HFFc6 (cell line): ENCODE results near the gene AKAP13. TPM values are rescaled to one million over a fixed set of nuclear protein-coding genes. Genes with fewer than 3 reads are reported as not detected.

Source experiments
- DNase-seq: peaks from one replicate; pipeline ENCODE4 v3.0.0-alpha.2; 2018
- H3K27ac Mint-ChIP-seq: 2 replicates; pipeline ENCODE4 v1.8.0; 2020; ENCODE audit warnings: mild to moderate bottlenecking, mixed read lengths
- H3K27me3 Mint-ChIP-seq: 2 replicates; pipeline ENCODE4 v1.8.0; 2021; ENCODE audit warnings: mild to moderate bottlenecking, moderate library complexity, mixed read lengths; ENCODE audit not compliant: insufficient read depth
- H3K36me3 Mint-ChIP-seq: 2 replicates; pipeline ENCODE4 v1.8.0; 2021; ENCODE audit warnings: low read depth, mixed read lengths
- H3K4me1 Mint-ChIP-seq: 2 replicates; pipeline ENCODE4 v1.8.0; 2020; ENCODE audit warnings: low read depth, mixed read lengths
- H3K4me3 Mint-ChIP-seq: 2 replicates; pipeline ENCODE4 v1.8.0; 2020; ENCODE audit warnings: mild to moderate bottlenecking, moderate library complexity, mixed read lengths
- H3K9me3 Mint-ChIP-seq: 2 replicates; pipeline ENCODE4 v1.8.0; 2020; ENCODE audit warnings: mild to moderate bottlenecking, mixed read lengths
- CTCF ChIP-seq: fragments of 200-600 bp; sonication (generic); IDR thresholded peaks from 2 replicates; pipeline ENCODE4 v1.5.0; 2021; ENCODE audit warnings: antibody characterized with exemption, mild to moderate bottlenecking
- total RNA-seq, 6 experiments: library from RNA; stranded (reverse); fragmentation: NEBNext Ultra II Directional; extraction: Animal tissue kit (Norgen Biotek cat#: 25700); gene quantifications; 2 replicates in 1 of 6; 3 replicates in 5 of 6; pipeline ENCODE4 v1.2.3, GENCODE V29; 2021

AKAP13 gene
- total RNA-seq, 6 experiments from 2014 or later, result 29.0 to 51.3 (median 35.6) TPM

DNA sequence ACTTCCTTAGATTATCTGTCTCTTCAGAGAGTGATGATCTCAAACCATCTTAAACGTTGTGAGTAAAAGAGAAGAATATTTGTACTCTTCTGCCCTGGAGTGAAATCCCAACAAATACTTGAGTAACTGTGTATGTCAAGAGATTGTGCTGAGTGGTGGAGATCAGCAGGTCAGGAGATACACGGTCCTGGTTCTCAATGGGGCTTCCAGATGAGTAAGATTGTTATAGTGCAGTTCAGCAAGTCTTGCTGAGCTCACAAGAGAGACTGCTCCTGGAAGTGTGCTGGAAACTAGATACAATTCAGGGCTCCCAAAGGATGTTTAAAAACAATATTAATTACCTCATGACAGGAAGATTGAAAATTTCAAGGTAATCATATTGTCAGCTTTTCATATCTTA is 184.3 kb downstream of the AKAP13 start:
- Mint-ChIP-seq H3K9me3 (no peaks in the 10 kb centered on the region), H3K27me3 (no peaks in the 10 kb centered on the region), H3K36me3 (peaks cover 5% of the 10 kb centered on the region; the same call in 1 of the 2 replicates), H3K27ac (no peak overlapping the region), H3K4me1 (peaks cover 23% of the 10 kb centered on the region), H3K4me3 (no peak overlapping the region)
- no peak for TF ChIP-seq CTCF
- DNase-seq, result no peak

DNA sequence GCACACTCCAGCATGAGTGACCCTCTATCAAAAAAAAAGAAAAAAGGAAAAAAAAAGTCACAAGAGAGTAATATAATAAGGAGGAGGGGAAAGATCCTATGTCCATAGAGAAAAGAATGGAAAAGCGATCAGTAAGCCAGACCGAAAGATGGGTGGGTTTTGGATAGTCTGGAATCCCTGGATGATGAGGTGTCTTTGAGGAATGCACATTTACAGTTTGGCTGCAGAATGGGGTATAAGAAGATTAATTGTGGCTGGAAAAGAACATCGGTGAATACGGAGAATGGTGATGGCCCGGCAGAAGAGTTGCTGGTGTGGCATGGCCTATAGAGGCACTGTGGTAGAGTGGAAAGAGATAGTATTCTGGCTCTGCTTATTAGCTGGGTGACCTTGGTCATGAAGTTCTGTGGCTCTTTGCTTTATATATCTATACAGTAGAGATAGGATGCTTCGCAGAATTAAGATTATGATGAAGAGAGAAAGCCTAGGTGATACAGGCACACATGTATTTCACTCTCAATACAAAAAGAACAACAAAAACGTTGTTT is 187.9 kb downstream of the AKAP13 start:
- no peak overlapping the region for H3K27ac Mint-ChIP-seq
- no peaks in the 10 kb centered on the region for H3K9me3 Mint-ChIP-seq
- H3K27me3 Mint-ChIP-seq, result no peaks in the 10 kb centered on the region; the same call in 1 of the 2 replicates
- no peak overlapping the region; the same call in 1 of the 2 replicates for H3K4me3 Mint-ChIP-seq
- peaks cover 5% of the 10 kb centered on the region; the same call in 1 of the 2 replicates for H3K36me3 Mint-ChIP-seq
- no peak for TF ChIP-seq CTCF
- H3K4me1 Mint-ChIP-seq, result peaks cover 19% of the 10 kb centered on the region
- DNase-seq, result no peak

DNA sequence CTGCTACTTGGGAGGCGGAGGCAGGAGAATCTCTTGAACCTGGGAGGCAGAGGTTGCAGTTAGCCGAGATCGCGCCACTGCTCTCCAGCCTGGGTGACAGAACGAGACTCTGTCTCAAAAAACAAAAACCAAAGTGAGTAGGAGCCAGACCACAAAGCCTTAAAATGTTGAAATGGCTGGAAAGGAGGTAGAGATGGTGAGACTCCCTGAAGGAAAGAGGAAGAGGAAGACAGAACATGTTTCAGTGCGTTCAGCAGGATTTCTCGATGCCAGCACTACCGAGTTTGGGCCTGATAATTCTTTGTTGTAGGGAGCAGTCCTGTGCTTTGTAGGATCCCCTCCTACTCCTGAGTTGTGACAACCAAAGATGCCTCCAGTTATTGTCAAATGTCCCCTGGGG is 189.9 kb downstream of the AKAP13 start:
- peaks cover 12% of the 10 kb centered on the region for H3K4me1 Mint-ChIP-seq
- no peaks in the 10 kb centered on the region for H3K9me3 Mint-ChIP-seq
- no peak for TF ChIP-seq CTCF
- H3K27me3 Mint-ChIP-seq, result no peaks in the 10 kb centered on the region; the same call in 1 of the 2 replicates
- peaks cover 5% of the 10 kb centered on the region; the same call in 1 of the 2 replicates for H3K36me3 Mint-ChIP-seq
- H3K27ac Mint-ChIP-seq, result no peak overlapping the region
- DNase-seq, result no peak
- H3K4me3 Mint-ChIP-seq, result no peak overlapping the region

- Mint-ChIP-seq H3K36me3 (peaks cover 5% of the 10 kb centered on the region; the same call in 1 of the 2 replicates), H3K4me3 (no peak overlapping the region)
- TF ChIP-seq CTCF, result no peak
Measured at GRCh38 chr15:85571780-85572179, 191.4 kb downstream of the AKAP13 start.

DNA sequence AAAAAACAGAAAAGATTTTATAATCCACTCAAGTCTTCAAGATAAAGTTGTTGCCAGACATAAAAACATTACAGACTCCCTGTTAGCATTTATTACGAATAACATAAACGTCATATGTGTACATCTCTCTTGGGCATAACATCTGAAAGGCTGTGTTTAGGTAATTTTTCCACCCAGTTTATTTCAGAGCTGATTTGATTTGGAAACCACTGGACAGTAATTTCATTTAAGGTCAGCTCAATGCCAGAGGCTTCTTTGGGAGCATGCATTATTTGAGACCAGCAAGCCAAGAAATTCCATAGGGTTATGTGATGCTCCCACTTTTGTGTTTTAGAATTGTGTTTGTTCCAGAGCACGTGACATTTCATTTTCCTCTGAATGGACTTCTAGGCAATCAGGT is 196.0 kb downstream of the AKAP13 start:
- no peak overlapping the region for H3K4me3 Mint-ChIP-seq
- no peak overlapping the region for H3K27ac Mint-ChIP-seq
- peaks cover 26% of the 10 kb centered on the region for H3K36me3 Mint-ChIP-seq
- no peaks in the 10 kb centered on the region for H3K27me3 Mint-ChIP-seq
- peaks cover 10% of the 10 kb centered on the region for H3K4me1 Mint-ChIP-seq
- no peaks in the 10 kb centered on the region for H3K9me3 Mint-ChIP-seq
- no peak for DNase-seq
- TF ChIP-seq CTCF, result no peak

More at GRCh38 chr15:85571780-85572179, 191.4 kb downstream of the AKAP13 start:
- no peaks in the 10 kb centered on the region for H3K9me3 Mint-ChIP-seq
- no peak overlapping the region for H3K27ac Mint-ChIP-seq
- no peak for DNase-seq
- H3K27me3 Mint-ChIP-seq, result no peaks in the 10 kb centered on the region; the same call in 1 of the 2 replicates
- H3K4me1 Mint-ChIP-seq, result peaks cover 12% of the 10 kb centered on the region
